HG03097 (cell line): ENCODE results near the gene IQGAP2.

Experiments
- ATAC-seq: cut with Tn5 transposase; IDR thresholded peaks from one replicate; pipeline ENCODE4 v1.9.1; 2021; ENCODE audit not compliant: unreplicated experiment, low FRiP score

The IQGAP2 gene

GRCh38 chr5:76446776-76447175 lies 43.7 kb downstream of the IQGAP2 start:
- no peak for ATAC-seq

- no peak for ATAC-seq
Measured at GRCh38 chr5:76449606-76450005, 46.5 kb downstream of the IQGAP2 start.

GRCh38 chr5:76450054-76450453 lies 47.0 kb downstream of the IQGAP2 start:
- ATAC-seq = no peak

GRCh38 chr5:76451031-76451701 lies 48.1 kb downstream of the IQGAP2 start:
- no peak for ATAC-seq

GRCh38 chr5:76455531-76456133 lies 52.5 kb downstream of the IQGAP2 start:
- ATAC-seq = no peak

- ATAC-seq = no peak
Measured at GRCh38 chr5:76456258-76456657, 53.2 kb downstream of the IQGAP2 start.

- ATAC-seq = no peak
Measured at GRCh38 chr5:76457674-76458485, 54.8 kb downstream of the IQGAP2 start.

GRCh38 chr5:76458486-76458830 lies 55.4 kb downstream of the IQGAP2 start:
- ATAC-seq = no peak

- ATAC-seq = no peak
Measured at GRCh38 chr5:76460104-76460503, 57.0 kb downstream of the IQGAP2 start.

- no peak for ATAC-seq
Measured at GRCh38 chr5:76462097-76462667, 59.1 kb downstream of the IQGAP2 start.

- ATAC-seq = no peak
Measured at GRCh38 chr5:76467216-76467615, 64.1 kb downstream of the IQGAP2 start.

- ATAC-seq = no peak
Measured at GRCh38 chr5:76468635-76469425, 65.7 kb downstream of the IQGAP2 start.

GRCh38 chr5:76469656-76470290 lies 66.7 kb downstream of the IQGAP2 start:
- no peak for ATAC-seq

- no peak for ATAC-seq
Measured at GRCh38 chr5:76470976-76471375, 67.9 kb downstream of the IQGAP2 start.

- no peak for ATAC-seq
Measured at GRCh38 chr5:76471406-76471805, 68.3 kb downstream of the IQGAP2 start.

- no peak for ATAC-seq
Measured at GRCh38 chr5:76471987-76472334, 68.9 kb downstream of the IQGAP2 start.

GRCh38 chr5:76472335-76473008 lies 69.4 kb downstream of the IQGAP2 start:
- ATAC-seq = no peak

- ATAC-seq = no peak
Measured at GRCh38 chr5:76473009-76473336, 69.9 kb downstream of the IQGAP2 start.

- ATAC-seq = no peak
Measured at GRCh38 chr5:76473661-76474060, 70.6 kb downstream of the IQGAP2 start.

- ATAC-seq = no peak
Measured at GRCh38 chr5:76474377-76474776, 71.3 kb downstream of the IQGAP2 start.
